CD4-positive, alpha-beta T cell treated with Interleukin-21 for 1 hour (primary cell): ENCODE data around the gene CHST7.
A peak's percentile ranks its signal among the peaks of the same experiment; 100 is the strongest.
"Not testable (repeated sequence)": the region's sequence is repeated elsewhere in the genome, so short reads cannot be mapped to it uniquely, and the experiment has no call there.

Experiments
- DNase-seq: peaks from one replicate; pipeline ENCODE4 v3.0.0-alpha.2; 2020

The CHST7 gene

DNA sequence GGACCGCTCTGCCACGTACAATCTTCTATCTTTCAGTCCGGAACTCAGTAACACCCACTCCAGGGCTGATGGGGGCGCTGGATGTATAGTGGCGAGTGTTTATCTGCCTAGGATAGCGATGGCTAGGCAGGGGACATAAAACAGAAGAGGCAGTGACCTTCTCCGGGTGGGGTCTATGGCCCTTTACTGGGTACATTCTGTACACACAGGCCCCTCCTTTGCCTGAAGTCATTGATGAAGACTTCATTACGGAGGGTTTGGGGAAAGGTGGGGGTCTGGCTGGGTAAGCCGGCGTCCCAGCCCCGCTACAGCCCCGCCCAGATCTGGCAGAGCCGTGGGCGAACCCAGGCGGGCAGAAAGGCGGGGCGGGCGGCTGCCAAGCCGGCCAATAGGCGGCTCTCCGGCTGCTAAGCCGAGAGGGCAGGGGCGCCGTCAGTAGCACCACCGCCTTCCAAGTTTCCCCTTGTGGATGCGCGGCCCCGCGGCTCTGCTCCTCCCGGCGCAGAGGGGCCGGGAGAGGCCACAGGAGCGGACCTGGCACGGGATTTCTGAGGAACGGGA, at the start of gene CHST7:
Gene CHST7, plus strand, starts transcription at position 435 of the 561 bp plus-strand sequence. CDS start 167 bp downstream, outside the sequence.
- peak; percentile 68 for DNase-seq

- DNase-seq, result not testable (repeated sequence)
These were observed 44.9 kb upstream of the CHST7 start for GRCh38 chrX:46528640-46529039.

DNA sequence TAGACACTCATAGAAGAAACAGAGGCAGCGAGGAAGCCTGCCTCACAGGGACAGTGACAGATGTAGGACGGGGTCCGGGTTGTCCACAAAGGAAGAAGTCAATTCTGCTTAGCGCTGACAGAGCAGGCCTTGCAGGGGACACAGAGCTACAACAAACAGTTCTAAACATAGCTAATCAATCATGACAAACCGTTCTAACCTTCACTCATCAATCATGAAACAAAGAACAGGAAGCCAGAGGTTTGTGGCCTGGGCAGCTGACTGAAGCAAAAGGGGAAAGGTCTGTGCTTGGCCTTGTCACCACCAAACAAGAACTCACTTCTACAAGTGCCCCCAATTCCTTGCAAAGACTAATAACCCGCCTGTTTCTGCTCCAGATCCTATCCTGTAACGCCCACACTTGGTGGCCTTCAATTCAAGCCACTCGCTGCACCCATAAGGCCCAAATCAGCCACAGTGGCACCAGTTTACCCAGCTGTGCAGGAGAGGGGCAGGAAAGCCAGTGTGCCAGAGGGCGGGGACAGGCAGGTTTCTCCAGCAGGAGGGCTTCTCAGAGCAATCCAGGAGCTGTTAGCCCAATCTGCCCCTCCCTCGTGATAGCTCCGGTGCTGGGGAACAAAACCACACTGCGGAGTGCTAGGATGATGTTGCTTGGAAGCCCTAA, 43.7 kb upstream of the CHST7 start:
- not testable (repeated sequence) for DNase-seq

- DNase-seq, result not testable (repeated sequence)
These were observed 43.1 kb upstream of the CHST7 start for GRCh38 chrX:46530404-46530908.

- no peak for DNase-seq
These were observed 42.1 kb upstream of the CHST7 start for GRCh38 chrX:46531442-46531841.

- DNase-seq, result no peak
These were observed 30.1 kb upstream of the CHST7 start for GRCh38 chrX:46543441-46543840.

DNA sequence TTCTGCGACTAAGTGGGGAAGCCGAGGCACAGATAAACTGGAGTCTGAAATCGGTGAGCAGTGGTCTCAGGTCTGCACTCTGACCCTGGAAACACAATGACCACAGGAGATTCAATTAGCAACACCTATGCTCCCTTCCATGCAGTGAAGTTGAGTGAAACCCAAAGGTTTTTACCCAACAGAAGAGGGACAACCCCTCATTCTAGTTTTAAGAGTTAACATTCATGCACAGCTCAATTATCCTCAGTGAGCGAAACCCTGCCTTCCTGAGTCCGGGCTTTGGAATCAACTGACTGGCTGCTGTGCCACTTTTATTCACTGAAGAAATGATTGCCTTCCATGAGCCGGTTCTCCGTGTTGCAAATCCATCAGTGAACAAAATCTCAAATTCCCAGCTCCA, 29.0 kb upstream of the CHST7 start:
- DNase-seq, result not testable (repeated sequence)

- peak; percentile 94 for DNase-seq
These were observed 28.2 kb upstream of the CHST7 start, which contains the start of gene ZNF674 for GRCh38 chrX:46545111-46546005. ZNF674 (minus strand) TSS chrX:46545421; CDS start chrX:46542087, 3,334 bp downstream.

DNA sequence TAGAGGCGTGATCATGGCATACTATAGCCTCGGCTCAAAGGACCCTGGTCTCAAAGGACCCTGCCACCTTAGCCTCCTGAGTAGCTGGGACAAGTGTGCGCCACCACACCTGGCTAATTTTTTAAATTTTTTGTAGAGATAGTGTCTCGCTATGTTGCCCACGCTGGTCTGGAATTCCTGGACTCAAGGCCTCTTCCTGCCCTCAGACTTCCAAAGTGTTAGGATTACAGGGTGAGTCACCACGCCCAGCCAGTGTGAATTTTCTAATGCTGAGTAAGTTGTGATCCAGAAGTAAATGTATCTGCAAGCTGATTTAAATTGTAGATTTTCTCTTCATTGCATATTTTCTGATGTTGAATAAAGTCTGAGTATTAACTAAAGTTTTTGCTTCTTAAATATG, 25.7 kb upstream of the CHST7 start:
- DNase-seq, result no peak

- no peak for DNase-seq
These were observed 23.7 kb upstream of the CHST7 start for GRCh38 chrX:46549914-46550313.

GRCh38 chrX:46551494-46552128, 22.0 kb upstream of the CHST7 start:
- no peak for DNase-seq

GRCh38 chrX:46553935-46554334, 19.6 kb upstream of the CHST7 start:
- DNase-seq, result no peak

DNA sequence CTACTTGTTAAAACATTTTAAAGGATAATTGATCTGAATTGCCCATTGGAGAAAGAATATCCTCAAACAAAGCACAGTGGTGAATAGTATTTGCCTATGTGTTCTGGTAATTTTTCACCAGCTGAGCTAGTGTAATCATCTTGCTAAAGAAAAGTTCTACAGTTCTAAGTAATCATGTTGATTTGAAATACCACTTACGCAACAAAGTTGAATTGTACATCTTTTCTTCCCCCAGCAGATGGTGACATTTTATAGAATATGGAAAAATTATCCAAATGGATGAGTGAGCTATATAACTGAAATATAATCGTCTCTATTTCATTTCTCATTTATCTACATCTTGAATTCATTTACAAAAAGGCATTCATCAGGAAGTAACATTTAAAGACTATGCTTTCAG, 18.6 kb upstream of the CHST7 start:
- DNase-seq, result peak; percentile 29

GRCh38 chrX:46559062-46559461, 14.5 kb upstream of the CHST7 start:
- DNase-seq, result no peak

DNA sequence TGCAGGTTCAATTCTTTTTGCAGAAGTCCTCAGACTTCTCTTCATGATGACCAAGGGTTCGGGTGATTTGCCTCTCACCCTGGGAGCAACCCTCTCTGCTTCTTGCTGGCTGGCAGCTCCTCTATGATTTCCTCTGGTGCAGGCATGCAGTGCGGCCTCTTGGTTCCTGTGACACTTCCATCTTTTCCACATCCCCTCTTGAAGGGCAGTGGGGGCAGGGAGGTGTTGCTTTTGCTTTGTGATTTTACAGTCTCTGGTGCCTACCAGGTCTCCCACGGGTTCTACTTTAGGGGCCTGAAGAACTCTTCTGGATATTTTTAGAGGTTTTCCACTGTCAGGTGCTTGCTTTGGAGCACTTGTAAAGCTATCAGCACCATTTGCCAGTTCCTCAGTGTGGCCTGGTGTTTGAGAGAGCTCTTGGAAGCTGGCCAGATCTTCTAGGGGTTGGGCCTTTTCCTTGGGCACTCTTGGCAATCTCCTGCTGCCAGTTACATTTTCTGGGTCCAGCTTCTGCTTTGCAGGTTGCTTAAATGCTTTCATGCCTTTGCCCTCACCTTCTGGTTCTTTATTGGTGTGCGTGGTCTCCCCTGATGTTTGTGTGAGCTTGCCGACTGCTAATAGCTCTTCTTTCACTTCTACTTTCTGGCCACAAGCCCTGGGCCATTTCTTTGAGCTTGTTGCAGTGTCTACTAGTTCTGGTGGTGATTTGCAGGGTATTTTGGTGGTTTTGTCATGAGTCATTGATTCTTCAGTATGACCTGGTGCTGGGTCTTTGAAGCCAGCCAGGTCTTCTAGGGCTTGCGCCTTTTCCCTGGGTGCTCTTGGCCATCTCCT, 11.5 kb upstream of the CHST7 start:
- no peak for DNase-seq

DNA sequence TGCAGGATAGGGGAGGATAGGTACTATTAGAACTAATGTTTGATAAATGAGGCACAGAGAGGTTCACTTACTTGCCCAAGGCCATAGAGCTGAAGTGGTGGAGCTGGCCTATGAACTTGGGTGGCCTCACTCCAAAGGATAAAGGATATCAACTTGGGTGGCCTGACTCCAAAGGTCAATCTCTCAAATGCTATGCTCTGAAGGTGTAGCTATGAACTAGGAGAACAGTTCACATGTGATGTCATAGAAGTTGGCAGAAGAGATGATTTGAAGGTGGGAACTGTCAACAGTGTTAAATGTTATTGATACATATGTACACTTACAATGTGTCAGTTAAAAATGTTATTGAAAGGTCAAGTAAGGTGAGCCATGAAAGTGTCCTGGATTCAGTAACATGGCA, 6.2 kb upstream of the CHST7 start:
- no peak for DNase-seq

- DNase-seq, result no peak
These were observed 3.9 kb upstream of the CHST7 start for GRCh38 chrX:46569621-46570020.

GRCh38 chrX:46571423-46572339, 1.9 kb upstream of the CHST7 start:
- DNase-seq, result no peak

DNA sequence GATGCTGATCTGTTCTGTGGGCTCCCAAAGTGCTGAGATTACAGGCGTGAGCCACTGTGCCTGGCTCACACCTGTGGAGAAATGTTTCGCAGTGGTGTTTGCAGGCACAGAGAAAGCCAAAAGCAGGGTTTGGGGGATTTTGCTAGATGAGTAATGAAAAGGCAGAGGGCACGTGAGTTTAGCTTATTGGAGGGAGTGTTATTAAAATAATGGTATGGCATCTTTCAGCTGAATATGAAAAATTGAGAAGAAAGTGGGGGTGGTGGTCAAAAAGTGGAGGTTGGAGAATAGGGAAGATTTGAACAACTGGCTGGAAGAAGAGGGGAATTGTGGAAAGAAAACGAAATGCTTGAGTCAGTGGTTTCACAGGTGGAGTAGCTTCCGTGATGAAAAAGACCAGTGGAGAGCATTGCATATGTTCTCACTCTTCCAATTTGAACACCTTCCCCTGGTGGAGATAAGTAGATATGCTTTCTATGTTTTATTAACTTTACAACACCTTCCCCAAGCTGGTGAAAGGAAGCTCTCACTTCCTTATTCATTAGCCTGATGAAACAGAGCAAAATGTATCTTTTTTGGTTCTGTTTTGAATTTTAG, 1.1 kb upstream of the CHST7 start:
- DNase-seq, result peak; percentile 46
